Smooth muscle cell (in vitro differentiated cells): Measurements from ENCODE around the gene SLC29A1. TPM values are rescaled to one million over a fixed set of nuclear protein-coding genes. Genes with fewer than 3 reads are reported as not detected.
A peak's percentile ranks its signal among the peaks of the same experiment; 100 is the strongest.

Experiments
- DNase-seq: peaks from one replicate; lab custom pipeline; 2025; ENCODE audit not compliant: unreplicated experiment; lab: John Stamatoyannopoulos, UW
- H2AFZ ChIP-seq: fragments of 200-600 bp; sonication (generic); 2 replicates; pipeline ENCODE4 v1.6.0; 2016; ENCODE audit warnings: antibody characterized with exemption, low read depth, mild to moderate bottlenecking
- H3F3A ChIP-seq: fragments of 200-600 bp; sonication (generic); 2 replicates; pipeline ENCODE4 v1.6.0; 2017; ENCODE audit warnings: antibody characterized with exemption, low read depth
- H3K27ac ChIP-seq: fragments of 200-600 bp; sonication (generic); 2 replicates; pipeline ENCODE4 v1.5.1; 2016; ENCODE audit warnings: low read depth, mild to moderate bottlenecking
- H3K27me3 ChIP-seq: fragments of 200-600 bp; sonication (generic); 2 replicates; pipeline ENCODE4 v1.6.1; 2016; ENCODE audit warnings: low read depth, mild to moderate bottlenecking
- H3K36me3 ChIP-seq: fragments of 200-600 bp; sonication (generic); 2 replicates; pipeline ENCODE4 v1.5.1; 2016; ENCODE audit warnings: low read depth
- H3K4me1 ChIP-seq: fragments of 200-600 bp; sonication (generic); 2 replicates; pipeline ENCODE4 v1.5.1; 2016; ENCODE audit warnings: low read depth
- H3K4me2 ChIP-seq: fragments of 200-600 bp; sonication (generic); 2 replicates; pipeline ENCODE4 v1.6.0; 2016; ENCODE audit warnings: mild to moderate bottlenecking
- H3K4me3 ChIP-seq: fragments of 200-600 bp; sonication (generic); 2 replicates; pipeline ENCODE4 v1.5.1; 2016; ENCODE audit warnings: mild to moderate bottlenecking
- H3K79me2 ChIP-seq: fragments of 200-600 bp; sonication (generic); 2 replicates; pipeline ENCODE4 v1.6.0; 2016; ENCODE audit warnings: low read depth, mild to moderate bottlenecking
- H3K9ac ChIP-seq: fragments of 200-600 bp; sonication (generic); 2 replicates; pipeline ENCODE4 v1.6.0; 2016; ENCODE audit warnings: low read depth
- H3K9me3 ChIP-seq: fragments of 200-600 bp; sonication (generic); replicated peaks from 2 replicates; pipeline ENCODE4 v1.5.1; 2016; ENCODE audit warnings: low read depth
- H4K20me1 ChIP-seq: fragments of 200-600 bp; sonication (generic); 2 replicates; pipeline ENCODE4 v1.6.0; 2016; ENCODE audit warnings: low read depth
- CTCF ChIP-seq: fragments of 200-600 bp; sonication (generic); IDR thresholded peaks from 2 replicates; pipeline ENCODE4 v1.5.1; 2017; ENCODE audit warnings: borderline replicate concordance, mild to moderate bottlenecking, antibody characterized with exemption; ENCODE audit not compliant: insufficient read depth, poor library complexity, severe bottlenecking
- WGBS: methylation state at CpG from one replicate; pipeline ENCODE4 v1.1.7; 2016; ENCODE audit warnings: low lambda C conversion rate; 5-methylcytosine and 5-hydroxymethylcytosine counted together
- polyA plus RNA-seq: library from polyadenylated mRNA; unstranded; fragments of >200 nt; fragmentation: Nextera tagmentation; extraction: Ambion mirVana; gene quantifications from 2 replicates; pipeline ENCODE4 v1.2.1, GENCODE V29; 2016
- total RNA-seq: library from RNA; depleted of rRNA; stranded (reverse); fragments of >200 nt; gene quantifications from 2 replicates; pipeline ENCODE4 v1.2.3, GENCODE V29; 2014

The SLC29A1 gene
- total and polyA plus RNA-seq, 2 experiments from 2014 or later, result 7.4 to 8.0 TPM

- Histone ChIP-seq H3K27ac (peak within 1 kb of the TSS; percentile 80), H3K9ac (peak within 1 kb of the TSS; percentile 93), H2AFZ (peak within 1 kb of the TSS; percentile 79), H3K4me2 (peak within 1 kb of the TSS; percentile 100), H4K20me1 (peaks cover 45% of the 10 kb centered on the region), H3K4me1 (peaks cover 13% of the 10 kb centered on the region), H3K36me3 (peaks cover 12% of the 10 kb centered on the region), H3F3A (peaks cover 39% of the 10 kb centered on the region), H3K27me3 (no peaks in the 10 kb centered on the region), H3K79me2 (peaks cover 29% of the 10 kb centered on the region), H3K4me3 (peak within 1 kb of the TSS; percentile 100), H3K9me3 (no peaks in the 10 kb centered on the region)
- TF ChIP-seq CTCF, result peak; percentile 75
- under 1% methylated on average over 25 of the region's 80 CpGs for WGBS
- peak; percentile 71 for DNase-seq
Observed at GRCh38 chr6:44257025-44257752, 33.8 kb downstream of the SLC29A1 start, which contains the start of gene SLC35B2. TSS of gene SLC35B2 (minus strand) at chr6:44257528. CDS start at chr6:44257410, 118 bp downstream.

DNA sequence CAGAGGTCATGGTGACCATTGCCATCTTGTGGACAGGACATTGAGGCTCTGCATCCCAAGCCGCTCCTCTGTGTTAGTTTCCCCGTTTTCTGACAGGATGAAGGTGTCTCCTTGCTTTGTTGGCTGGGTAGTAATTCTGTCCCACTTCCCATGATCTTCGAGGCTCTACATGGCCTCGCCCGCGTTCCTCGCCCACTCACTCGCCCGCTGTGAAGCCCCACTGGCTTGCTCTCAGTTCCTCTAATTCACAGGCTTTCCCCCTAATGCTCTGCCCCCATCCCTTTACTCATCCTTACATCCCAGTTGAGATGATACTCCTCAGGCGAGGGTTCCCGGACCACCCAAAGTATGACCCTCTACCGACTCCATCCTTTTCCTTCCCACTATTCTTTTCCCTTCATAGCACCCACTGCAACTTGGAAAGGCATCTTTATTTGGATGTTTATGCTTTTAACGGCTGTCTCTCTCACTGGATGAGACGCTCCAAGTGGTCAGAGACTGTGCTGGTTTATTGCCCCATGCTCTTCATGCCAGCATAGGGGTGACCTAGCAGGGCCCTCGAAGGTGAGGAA is 34.4 kb downstream of the SLC29A1 start:
- DNase-seq, result no peak
- no peak overlapping the region for H2AFZ ChIP-seq

DNA sequence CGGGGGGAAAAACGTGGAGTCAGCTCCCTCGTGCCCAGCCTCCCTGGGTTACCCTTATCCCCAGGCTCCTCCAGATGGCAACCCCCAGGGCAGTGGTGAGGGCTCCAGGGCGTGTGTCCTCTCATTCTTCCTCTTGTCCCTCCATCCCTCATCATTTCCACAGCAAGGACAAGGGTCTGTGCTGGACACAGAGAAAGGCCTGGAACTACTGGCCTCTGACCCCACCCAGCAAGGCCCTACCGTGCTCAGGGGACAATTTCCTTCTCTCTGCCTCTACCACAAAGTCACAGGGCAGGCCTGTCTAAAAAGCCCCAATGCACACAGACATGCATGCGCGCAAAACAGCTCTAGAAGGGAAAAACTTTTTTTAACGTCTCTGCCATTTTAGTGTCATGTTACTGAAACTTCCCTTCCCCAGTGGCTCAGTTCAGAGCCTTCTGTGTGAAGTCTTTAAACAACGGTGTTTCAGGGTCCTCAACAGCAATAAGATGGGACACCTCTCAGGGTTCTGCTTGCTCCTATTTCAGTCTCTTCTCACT is 35.0 kb downstream of the SLC29A1 start:
- Histone ChIP-seq H3K36me3 (no peaks in the 10 kb centered on the region), H4K20me1 (peaks cover 33% of the 10 kb centered on the region), H3K9ac (no peak overlapping the region), H3K9me3 (no peaks in the 10 kb centered on the region), H3K4me3 (no peak overlapping the region), H3K4me1 (peaks cover 18% of the 10 kb centered on the region), H3K27me3 (no peaks in the 10 kb centered on the region), H3K4me2 (no peak overlapping the region), H2AFZ (no peak overlapping the region), H3K27ac (no peak overlapping the region), H3K79me2 (peaks cover 24% of the 10 kb centered on the region), H3F3A (peaks cover 27% of the 10 kb centered on the region)
- 89% methylated on average over 9 of the region's 9 CpGs for WGBS
- no peak for TF ChIP-seq CTCF
- DNase-seq, result no peak

More for the DNA sequence above, 34.4 kb downstream of the SLC29A1 start:
- no peak for TF ChIP-seq CTCF
- Histone ChIP-seq H3K27me3 (no peaks in the 10 kb centered on the region), H3K79me2 (peaks cover 24% of the 10 kb centered on the region), H3K9ac (peak overlapping the region; percentile 54), H3K4me2 (peak overlapping the region; percentile 100), H3K27ac (peak overlapping the region; percentile 80), H4K20me1 (peaks cover 38% of the 10 kb centered on the region), H3K4me1 (peaks cover 13% of the 10 kb centered on the region), H3K36me3 (peaks cover 5% of the 10 kb centered on the region), H3K4me3 (peak overlapping the region; percentile 100), H3F3A (peaks cover 32% of the 10 kb centered on the region), H3K9me3 (no peaks in the 10 kb centered on the region)
- 37% methylated on average over 15 of the region's 15 CpGs for WGBS
